CD4-positive, alpha-beta T cell treated with Interleukin-1 beta for 1 hour (primary cell): Measurements from ENCODE around the gene GRAP.

Source experiments
- DNase-seq, 2 donors: peaks; one replicate each; pipeline ENCODE4 v3.0.0-alpha.2; 2020 to 2022

Gene GRAP

DNA sequence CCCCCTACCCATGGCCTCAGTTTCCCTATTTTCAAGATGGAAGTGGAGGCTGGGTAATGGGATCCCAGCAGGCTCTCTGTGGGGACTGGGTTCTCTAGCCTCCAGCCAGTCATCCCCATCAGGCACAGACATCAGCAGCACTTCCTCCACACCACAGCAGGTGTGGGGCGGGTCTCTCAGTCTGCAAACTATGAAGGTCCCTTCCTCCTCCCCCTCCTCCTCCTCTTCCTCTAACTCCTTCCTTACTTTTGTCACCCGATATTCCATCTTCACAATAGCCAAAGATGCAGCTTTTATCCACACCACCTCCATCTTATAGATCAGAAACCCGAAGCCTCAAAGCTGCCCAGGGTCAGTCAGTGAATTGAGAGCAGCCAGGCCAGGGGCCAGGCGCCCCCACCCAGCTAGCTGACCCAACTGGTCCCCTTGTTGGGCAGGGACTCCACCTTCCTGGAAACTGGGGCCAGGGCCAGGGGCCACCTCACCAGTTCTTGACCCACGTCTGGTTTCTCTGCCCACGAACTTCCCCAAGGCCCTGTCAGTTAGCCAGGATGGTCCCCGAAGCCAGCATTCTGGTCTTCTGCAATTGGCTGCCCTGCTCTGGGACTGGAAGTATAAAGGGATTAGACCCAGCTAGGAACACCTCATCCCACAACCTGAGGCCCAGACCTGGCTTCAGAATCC is 44.7 kb downstream of the GRAP start:
- DNase-seq: no peak

DNA sequence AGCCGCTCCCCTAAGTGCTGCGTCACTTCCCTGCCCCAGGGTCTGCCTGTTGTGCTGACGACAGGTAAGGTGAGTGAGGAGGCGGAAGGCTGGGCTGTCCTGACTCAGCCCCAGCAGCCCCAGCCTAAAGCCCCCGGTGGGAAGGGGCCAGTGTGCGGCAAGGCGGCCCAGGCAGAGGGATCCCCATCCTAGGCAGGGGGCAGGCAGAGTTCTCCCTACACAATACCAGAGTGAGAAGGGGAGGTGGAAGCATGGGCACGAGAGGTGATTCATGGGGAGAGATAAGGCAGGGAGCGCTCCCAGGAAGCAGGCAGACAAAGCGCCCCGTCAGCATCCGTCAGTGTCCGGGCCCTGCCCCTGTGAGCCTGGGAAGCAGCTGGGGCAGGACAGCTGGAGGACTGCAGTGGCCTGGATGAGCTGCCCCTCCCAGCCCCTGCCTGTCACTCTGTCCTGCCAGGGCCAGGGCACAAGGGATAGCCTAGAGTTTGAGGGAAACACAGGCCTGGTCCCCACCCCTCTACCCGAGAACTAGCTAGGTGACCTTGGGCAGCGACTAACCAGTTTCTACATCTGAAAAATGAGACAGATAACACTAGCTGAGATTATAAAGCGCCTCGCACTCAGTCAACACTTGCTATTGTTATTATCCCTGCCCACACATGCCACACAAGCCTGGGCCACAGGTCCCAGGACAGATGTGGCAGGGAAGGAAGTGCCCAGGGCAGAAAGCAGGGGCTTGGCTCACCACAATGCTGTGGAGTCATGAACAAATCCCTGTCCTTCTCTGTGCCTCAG is 46.0 kb downstream of the GRAP start:
- DNase-seq: no peak

DNA sequence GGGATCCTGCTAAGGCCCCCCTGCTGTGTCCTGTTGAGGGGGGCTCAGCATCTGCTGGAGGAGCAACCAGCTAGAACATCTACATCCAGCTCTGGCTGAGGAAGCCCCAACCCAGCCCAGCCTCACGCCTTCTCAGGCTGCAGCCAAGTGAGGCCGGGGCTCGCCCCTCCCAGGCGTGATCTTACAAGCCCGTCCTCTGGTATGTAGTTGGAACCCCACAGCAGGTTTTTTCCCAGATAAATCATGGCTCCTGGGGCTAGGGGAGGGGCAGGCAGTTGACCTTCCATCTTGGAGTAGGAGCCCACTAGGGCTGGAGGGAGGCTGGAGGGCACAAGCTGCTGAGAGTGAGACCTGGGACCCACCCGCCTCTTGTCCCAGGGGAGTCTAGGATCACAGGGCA is 46.8 kb downstream of the GRAP start:
- no peak for DNase-seq

DNA sequence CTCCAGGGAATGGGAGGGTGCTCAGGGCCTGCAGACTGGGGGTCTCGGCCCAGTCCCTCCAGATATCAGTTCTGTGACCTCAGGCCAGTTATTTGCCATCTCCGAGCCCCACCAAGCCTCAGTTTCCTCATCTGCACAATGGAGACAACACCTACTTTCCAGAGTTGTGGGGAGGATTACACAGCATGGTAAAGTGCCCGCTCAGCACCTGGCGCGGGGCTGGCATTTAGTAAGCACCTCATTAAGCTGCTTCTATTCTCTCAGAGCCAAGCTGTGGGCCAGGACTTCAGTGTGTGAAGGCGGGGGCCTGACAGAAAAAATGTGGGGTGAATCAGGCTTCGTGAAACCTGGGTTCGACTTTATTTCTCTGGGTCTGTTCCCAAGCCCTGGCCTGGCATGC is 47.4 kb downstream of the GRAP start:
- no peak for DNase-seq

DNA sequence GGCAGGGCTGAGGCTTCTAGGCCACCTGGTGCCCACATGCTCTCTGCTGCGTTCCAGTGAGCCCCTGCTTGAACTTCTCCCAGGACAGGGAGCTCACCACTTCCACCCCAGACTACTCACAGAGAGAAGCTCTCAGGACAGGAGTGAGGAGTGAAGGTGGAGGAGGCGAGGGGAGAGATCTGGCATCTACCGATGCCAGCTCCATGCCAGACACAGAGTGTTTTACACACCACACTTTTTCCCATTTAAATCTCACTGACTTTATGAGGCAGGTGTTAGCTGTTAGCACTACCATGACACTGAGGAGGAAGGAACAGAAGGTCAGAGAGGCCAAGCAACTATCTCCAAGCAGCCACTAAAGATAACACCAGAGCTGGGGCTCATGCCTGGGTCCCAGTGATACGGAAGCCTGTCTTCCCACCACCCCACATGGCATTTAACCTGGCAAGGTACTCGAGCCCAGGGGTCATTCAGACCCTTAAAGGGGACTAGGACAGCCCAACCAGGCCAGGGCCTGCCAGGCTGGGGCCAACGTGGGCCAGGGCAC is 49.0 kb downstream of the GRAP start:
- DNase-seq: no peak

DNA sequence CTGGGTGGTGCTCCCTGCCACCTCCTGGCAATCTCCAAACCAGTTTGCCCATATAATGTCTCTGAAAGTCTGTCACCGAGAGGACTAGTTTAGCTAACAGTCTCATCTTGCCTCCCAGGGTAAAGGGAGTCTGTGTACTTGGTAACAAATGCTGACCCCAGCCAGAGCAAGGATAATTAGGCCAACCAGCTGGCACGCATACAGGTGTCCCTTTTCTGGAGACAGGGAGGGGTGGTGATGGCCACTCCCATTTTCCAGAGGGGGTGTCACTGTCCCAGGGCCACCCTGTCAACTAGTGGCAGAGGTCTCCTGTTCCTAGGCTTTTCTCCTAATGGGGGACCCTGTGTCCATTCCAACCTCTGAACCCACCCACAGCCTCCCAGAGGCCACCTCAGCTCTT is 50.3 kb downstream of the GRAP start:
- DNase-seq: no peak

DNA sequence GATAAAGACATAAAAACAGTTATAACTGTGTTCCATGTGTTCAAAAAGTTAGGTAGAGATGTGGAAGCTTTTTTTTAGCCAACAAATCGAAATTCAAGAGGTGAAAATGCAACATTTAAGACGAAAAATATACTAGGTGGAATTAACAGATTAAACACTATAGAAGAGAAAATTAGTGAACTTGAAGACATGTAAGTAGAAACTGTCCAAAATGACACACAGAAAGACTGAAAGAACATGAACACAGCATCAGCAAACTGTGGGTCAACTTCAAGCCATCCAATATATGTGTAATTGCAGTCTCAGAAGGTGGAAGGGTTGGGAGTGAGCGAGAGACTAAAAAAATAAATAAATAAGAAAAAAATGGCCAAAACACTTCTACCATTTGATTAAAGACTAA is 51.5 kb downstream of the GRAP start:
- no peak for DNase-seq

DNA sequence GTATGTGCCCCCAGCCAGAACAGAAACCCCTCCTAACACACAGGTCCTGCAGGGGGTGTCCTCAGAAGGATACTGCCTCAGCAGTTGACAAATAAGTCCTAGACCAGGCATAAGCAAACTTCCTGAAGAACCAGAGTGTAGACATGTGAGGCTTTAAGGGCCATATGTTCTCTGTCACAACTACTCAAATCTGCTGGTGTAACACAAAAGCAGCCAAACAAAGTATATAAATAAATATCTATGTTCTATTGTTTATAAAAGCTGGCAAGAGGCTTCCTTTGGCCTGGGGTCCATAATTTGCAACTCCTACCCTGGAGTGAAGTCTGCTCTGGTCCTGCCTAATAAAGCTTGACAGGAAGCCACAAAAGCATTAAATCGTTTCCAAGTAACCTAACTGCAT is 52.1 kb downstream of the GRAP start:
- DNase-seq: no peak

DNA sequence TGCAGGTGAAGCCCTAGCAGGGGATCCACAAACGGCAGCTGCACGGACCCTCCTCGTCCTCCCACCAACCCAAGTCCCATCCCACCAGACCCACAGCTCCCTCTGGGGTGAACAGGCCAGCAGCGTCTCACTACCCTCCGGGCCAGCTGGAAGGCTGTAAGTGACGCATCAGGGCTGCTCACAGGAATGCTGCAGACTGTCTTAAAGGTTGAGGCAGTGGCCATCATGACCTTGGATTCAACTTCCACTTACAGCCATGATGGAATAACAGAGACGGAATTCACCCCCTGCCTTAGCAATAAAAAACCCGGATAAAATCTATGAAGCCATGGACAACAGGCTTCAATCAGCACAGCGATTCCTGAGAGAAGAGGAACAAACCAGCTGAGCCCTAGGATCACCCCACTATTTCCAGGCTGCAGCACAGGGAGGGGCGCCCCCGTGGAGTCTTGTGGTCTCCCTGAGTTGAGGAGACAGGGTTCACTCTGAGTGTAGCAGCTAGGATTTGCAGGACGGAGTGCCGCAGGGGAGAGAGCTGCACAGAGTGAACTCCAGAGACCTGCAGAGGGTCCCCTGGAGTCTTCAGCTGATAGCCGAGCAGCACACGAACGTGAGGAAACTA is 52.7 kb downstream of the GRAP start:
- DNase-seq: no peak

DNA sequence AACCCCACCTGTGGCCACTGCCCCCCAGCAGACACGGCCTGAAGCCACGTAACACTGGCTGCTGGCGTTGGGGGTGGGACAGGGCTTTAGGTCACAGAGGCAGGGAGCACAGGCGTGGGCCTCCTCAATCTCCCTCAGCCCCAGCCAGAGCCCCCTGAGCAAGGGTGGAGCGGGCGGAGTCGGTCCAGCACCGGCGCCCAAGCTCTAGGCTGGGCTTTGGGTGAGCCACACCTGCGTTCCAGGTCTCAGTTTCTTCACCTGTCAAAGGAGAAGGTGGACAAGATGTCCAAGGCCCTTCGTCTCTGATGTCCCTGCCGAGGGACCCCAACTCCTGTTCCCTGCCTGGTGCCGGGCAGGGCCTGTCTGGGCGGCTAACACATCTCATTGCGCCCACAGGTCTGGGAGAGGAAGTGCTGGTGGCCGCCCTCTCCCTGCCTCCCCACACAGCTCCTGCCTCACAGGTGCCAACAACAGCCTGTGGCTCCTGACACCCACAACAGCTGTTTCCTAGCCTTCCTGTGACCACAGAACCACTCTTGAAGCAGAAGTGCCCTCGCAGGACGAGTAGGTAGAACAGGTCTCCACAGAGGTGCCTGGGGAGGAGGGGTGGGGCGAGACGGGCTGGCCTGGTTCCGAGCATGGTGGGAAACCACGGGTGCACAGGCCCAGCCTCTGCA is 54.2 kb downstream of the GRAP start:
- peak; percentile 55 to 68 for DNase-seq

DNA sequence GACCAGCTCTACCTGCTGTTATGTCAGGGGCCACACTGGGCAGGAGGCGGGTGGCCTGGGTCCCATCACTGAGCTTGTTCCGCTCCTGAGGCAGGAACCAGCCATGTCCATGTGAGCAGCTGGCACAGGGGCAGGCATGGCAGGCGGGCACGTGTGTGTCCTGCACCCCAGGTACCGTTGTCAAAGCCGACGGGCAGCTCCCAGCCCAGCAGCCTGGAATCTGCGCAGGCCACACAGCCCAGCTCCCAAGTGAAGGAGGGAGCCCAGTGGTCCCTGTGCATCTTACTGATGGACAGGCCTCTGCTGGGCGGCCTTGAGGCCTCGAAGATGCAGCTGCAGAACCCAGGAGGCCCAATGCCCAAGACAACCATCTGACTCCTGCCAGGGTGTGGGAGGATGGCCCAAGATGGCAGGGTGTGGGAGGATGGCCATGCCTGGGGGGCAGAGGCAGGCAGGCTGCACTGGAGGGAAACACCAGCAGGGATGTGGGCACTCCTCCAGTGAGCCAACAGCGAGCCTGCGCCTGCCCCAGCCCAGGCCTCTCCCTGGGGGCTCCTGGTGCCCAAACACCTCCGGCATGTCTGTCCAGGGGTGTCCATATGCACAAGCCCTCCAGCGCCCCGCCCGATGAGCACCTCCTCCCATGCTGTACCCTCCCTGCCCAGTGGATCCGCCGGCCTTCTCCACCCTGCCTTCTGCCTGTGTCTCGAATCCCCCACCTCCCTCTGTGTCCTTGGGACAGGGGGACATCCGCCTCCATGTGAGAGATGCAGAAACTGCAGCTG is 55.0 kb downstream of the GRAP start:
- DNase-seq: no peak

DNA sequence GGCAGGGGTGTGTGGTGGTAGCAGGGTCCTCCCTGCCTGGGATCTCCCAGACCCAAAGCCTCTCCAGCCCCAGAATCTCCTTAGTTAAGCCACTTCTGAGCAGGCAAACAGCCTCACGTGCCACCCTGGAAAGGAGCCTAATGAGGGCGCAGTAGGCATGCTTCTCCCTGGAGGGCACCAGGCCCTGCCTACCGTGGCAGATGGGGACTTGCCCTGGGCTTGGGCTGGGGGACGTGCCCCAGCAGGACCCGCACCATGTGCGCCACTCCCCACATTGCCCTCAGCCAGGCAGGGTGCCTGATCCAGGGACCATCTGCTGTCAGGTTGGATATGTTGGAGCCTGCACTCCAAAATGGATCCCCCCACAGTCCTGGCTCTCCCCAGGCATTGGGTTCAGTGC is 56.4 kb downstream of the GRAP start:
- no peak for DNase-seq

DNA sequence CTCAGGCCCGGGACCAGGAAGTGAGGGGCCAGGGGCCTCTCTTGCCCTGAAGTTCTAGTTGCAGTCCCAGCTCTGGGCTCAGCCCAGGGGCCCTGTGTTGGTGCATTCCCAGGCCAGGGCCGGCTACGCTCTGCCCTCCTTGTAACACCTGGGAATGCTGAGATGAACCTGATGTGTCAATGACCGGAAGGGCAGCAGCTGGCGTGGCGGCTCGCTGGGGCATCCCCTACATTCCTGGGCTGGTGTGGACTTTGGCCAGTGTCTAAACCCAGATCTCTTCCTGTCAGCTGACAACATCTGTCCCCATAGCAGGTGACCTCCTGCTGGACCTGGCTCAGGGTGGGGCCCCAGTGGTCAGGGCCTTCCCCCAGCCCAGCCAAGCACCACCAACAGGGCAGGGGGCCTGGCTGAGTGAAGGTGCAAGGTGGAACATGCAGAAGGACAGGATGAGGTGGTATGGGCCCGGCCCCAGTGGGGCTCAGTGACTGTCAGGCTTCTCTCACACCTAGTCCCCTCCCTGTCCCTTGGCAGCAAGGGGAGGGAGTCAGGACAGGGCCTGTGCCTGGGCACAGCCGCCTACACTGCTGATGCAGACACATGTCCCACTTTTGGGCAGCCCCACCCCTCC is 58.1 kb downstream of the GRAP start:
- DNase-seq: no peak

DNA sequence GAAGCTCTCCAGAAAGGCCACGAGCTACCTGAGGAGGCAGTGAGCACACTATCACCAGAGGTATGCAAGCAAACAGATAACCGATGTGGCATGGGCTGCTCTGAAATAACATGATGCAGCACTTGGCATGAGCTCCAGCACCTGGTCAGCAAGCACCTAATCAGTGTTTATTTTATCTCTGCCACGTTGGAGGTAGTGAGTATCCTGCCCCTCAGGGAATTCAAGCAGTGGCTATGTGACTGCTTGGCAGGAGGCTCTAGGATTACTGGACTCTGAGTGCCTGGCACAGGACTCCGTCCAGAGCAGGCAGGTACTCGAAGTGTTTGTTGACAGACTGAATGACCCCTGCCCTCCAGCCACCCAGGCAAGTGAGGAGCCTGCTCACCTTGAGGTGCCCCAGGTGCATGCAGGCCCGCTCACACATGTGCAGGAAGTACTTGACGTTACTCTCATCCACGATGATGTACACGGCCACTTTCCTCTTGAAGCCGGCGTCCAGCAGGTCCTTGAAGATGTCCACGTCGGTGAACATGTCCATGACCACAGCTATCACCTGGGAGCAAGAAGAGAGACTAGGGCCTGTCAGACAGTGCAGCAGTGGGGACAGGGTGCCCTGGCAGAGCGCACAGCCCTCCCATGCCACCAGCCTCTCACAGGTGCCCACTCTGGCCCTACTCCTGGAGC is 58.8 kb downstream of the GRAP start:
- DNase-seq: no peak

DNA sequence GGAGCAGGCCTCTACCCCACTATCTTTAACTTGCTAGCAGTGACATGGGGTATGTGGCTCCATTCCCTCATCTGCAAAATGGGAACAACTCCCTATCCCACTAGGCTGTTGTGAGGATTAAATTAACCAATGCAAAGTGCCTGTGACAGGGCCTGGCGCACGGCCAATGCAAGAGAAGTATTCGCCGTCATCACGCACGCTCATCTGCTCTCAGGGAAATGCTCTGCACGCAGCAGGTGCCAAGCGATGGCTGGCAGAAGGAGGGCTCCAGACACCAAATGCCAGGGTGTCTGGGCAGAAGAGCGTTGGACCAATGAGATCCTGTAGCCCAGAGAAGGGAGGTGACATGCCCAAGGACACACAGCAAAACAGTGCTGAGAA is 59.5 kb downstream of the GRAP start:
- DNase-seq: no peak

DNA sequence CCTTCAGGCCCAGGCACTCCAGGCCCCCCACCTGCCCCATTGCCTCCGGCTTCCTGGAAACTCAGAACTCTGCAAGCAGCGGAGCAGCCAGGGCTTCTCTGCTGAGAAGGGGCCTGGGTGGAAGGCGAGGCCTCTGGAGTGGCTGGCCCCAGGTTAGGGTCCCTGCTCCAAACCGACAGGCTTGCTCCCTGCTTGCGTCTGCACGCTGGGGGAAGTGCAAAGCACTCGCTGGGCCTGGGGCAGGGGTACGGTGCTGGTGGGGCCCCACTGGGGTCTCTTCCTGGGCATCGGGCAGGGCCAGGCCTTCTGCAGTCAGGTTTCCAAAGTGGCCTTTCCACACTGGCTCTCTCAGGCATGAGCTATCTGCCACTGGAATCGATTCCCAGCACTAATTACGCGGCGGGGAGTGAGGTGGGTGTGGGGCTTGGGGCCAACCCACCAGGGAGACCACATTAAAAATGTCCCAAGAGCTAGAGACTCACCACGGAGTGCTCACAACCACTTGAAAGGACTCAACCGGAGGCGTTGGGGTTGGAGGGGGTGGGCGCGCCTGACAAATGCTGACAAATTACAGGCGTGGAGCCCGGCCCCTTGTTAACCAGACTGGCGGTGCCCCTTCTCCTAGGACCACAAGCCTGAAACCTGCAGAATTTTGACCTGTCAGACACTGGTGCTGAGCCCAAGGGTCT is 60.1 kb downstream of the GRAP start:
- no peak for DNase-seq

DNA sequence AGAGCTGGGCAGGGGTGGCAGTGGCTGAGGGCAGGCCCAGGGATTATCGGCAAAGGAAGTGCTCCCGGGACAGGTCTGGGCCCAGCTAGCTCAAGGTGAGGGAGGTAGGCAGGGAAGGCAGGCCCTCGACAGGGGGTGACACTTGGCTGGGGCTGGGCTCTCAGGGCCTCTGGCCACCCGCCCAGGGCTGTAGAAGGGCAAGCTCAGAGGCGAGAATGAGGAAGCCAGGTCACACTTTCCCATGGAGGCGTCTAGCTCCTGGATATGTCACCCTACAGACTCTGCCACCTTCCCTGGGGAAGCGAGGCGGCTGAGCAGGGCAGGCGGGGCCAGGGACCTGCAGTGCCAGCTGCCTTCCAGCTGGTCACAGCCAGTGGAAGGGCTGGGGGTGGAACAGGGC is 61.3 kb downstream of the GRAP start:
- DNase-seq: no peak

DNA sequence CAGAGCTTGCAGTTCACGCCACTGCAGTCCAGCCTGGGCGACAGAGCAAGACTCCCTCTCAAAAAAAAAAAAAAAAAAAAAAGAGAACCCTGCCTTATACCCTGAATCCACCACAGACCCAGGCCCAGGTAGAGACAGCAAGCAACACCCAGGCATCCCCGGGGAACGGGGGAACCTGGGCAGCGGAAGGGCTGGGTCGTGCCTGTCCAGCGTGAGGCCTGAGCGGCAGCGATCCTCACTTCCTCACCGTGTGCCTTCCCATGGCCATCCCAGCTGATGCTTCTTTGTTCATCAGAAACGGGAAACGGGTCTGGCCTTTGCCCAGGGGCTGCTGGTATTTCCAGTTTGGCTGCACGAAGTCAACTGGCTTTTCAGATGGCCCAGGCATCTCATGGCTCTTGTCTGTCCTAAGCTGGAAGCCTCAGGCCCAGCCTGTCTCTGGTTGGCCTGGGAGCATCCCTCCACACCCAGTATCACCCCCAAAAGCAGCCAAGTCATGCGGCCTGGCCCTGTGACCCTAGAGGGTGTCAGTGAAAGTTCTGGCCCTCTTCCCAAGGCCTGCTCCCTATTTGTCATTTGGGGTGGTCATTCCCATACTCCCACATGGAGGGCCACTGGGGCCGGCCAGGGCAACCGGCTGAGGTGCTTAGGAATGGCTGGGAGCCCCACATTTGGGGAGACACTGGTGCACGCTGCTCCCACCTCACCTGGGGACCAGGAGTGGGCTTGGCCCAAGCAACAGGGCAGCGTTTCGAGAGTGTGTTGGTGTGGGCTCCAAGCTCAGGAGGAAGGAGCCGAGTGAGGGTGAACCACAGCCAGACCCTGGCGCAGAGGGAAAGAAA is 62.3 kb downstream of the GRAP start:
- DNase-seq: no peak

DNA sequence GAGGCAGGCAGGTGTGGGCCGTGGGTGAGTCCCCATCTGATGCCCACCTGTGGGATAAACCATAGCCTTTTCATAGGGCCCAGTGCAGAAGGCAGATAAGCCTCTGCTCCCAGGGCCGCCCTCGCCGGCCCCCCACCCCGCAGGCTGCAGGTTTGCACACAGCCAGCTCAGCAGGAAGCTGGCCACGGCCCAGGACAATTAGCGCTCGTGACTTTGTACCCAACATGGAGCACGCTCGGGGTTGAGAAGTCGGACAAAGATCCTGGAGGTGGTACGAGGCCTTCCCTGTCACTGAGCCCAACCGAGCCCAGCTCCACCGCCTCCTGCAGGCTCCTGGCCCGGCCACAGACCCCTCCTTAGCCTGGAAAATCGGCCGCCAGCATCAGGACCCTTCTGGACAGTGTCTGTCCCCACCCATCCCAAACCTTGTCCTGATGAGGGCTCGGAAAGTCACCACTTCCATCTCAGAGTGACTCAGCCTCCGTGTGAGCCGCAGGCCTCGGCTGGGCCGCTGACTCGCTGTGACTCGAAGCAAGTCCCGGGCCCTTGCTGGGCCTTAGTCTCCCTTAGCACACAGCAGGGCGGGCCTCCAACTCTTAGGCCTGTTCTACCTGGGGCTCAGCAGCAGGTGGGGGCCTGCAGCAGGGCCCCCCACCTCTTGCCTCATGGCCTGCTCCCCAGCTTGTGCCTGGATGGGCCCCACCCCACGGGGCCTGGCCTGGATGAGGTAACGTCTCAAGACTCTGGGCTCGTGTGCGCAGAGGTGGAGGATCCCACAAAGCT is 64.9 kb downstream of the GRAP start:
- DNase-seq: no peak
